Activated CD4-positive, alpha-beta T cell treated with anti-CD3 and anti-CD28 coated beads for 1 hour (primary cell): ENCODE measurements around the gene SLC26A2.

Source experiments
- DNase-seq: peaks from one replicate; pipeline ENCODE4 v3.0.0-alpha.2; 2020

Gene SLC26A2

DNA sequence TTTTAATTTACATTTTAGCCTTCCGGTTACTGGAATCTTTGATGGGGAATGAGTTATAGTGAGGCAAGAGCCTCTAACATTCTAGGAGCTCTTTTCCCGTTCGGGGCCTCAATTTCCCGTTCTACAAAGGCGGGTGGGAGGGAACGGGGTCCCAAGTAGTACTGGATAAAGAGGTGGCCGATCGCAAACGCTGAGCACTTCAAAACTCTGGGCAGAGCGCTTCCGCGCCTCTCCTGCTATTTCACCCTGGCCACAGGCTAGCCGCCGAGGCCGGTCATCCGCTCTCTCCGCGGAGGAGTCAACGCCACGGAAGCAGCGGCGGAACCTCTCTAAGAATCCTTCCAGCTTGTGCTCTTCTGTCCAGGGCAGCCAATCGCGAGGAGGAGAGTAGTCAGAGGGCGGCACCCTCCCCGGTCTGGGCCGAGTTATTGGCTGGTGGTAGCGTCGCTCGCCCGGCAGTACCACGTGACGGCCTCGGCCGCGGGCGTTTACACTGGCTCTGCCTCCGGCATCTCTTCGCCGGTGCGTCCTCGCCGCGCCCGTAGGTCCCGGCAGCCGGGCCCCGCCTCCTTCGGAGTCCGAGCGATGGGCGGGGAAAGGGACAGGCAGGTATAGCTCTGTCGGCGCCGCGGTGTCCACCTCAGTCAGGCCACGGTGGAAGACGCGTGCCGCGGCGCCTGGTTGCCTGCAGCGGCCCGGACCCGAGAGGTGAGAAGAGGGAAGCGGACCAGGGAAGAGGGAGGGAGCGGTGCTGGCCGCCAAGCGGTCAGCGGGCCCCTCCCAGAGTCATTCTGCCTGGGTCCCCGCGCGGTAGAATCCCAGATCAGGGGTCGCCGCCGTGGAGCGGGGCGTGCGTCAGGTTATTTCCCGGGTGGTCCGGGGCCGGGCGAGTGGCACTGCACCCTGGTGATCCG, at the start of gene SLC26A2:
Gene SLC26A2 (plus strand): TSS at position 487 of the 914 bp plus-strand sequence. CDS start 16,895 bp downstream, outside the sequence.
- peak; percentile 89 for DNase-seq

DNA sequence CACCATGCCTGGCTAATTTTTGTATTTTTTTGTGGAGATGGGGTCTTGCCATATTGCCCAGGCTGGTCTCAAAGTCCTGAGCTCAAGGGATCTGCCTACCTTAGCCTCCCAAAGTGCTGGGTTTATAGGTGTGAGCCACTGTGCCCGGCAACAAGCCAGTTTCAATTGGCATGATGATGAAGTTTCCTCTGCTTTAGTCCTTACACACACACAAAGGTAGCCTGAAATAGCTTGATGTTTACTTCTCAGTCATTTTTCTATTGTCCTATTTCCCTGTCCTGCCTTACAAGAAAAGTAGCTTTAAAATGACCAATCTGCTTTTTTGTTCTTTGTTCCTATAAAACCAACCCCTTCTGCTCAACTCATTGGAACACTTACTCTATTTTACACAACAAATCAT, 49.5 kb upstream of the SLC26A2 start:
- DNase-seq: no peak

DNA sequence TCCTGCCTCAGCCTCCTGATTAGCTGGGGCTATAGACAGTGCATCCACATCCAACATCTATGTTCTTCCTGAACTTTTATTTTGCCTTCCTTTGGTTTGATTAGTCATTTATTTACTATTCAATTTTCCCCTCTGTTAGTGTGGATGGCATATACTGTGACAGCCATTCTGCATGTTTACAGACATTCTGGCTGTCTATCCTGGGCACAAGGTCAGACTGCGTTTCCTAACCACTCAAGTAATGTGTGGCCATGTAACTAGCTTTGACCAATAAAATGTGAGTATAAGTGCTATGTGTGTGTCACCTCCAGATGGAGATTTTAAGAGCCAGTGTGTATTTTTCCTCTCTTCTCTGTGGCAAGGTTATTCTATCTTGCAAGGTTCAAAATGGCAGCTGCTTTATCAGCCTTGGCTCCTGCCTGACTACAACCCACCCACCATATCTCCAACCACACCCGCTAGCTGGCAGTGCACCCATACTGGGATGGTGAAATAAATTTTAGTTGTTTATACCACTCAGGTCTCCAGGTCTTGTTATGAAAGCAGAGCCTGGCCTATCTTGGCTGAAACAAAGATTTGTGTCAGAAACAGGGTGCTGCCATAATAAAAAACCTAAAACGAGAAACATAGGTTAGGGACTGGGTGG, 48.2 kb upstream of the SLC26A2 start:
- DNase-seq: no peak

GRCh38 chr5:149913436-149914419, 46.8 kb upstream of the SLC26A2 start:
- DNase-seq: no peak

- no peak for DNase-seq
Observed at GRCh38 chr5:149915392-149916260, 44.9 kb upstream of the SLC26A2 start.

GRCh38 chr5:149916334-149917072, 44.1 kb upstream of the SLC26A2 start:
- DNase-seq: no peak

DNA sequence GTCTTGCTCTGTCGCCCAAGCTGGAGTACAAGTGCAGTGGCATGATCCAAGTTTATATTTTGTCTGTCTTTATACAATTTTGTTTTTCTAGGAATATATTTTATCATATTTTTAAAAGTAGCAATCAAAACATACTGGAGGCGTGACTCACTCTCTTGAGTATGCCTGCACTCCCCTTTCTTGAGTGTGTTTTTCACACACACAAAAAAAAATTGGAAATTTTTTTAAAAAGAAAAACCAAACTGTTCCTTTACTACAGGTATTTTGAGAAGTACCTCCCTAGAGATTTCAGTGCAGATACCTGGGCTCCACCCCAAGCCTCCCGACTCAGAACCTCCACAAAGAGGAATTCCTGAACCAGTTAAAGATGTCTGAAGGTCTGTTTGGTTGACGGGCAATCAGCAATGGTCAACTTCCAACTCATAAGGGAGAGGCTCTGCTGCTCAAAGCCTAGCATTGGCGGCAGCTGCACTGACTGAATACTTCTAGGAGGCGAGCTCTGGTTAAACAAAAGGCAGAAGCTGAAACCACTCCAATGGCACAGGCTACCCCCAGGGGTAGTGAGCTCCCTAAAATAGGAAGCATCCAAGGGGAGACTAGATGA, 43.4 kb upstream of the SLC26A2 start:
- no peak for DNase-seq

DNA sequence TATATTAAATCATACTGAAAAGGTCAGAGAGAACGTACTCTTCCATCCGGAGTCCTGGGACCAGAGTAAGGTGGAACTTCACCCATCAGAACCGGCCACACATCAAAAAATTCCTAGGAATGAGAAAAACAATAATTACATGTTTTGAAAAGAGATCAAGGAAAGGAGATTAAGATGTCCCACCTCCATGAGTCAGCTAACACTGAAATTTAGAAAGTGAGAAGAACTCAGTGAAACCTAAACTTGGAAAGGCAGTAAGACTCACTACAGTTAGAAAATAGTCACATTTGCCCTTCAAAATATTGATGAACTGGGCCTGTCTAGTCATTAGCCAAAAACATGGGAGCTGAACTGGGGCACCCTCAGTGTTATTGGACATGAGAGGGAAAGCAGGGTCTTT, 39.0 kb upstream of the SLC26A2 start:
- no peak for DNase-seq

DNA sequence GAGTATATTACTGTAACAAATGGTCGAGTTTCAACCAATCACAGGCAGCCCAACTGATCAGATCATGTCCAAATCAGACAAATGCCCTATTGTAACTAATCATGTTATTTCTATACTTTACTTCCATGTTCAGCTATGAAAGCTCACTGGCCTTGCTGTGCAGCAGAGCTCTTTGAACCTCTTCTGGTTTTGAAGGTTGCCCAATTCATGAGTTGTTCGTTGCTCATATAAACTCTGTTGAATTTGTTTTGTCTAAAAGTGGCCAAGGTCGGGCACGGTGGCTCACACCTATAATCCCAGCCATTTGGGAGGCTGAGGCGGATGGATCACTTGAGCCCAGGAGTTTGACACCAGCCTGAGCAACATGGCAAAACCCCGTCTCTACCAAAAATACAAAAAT, 37.6 kb upstream of the SLC26A2 start:
- DNase-seq: no peak

DNA sequence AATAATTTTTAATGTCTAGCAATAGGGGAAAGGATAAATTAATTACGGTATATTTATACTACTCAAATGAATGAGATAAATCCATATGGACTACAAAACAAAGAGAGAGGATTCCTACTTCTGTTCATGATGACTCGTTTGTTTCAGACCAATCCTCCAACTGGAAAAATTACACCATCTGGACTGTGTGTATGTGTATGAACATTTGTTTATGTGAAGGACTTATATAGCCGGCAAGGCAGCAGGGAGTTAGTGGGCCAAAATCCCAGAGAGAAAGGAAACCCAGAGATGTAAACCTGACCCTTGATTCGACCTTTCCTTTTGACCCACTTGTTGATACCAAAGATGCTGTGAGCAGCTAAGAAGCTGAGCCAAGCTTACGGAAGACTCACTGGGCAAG, 36.1 kb upstream of the SLC26A2 start:
- DNase-seq: no peak

GRCh38 chr5:149930043-149930748, 30.4 kb upstream of the SLC26A2 start:
- DNase-seq: no peak

- no peak for DNase-seq
Observed at GRCh38 chr5:149930749-149931574, 29.6 kb upstream of the SLC26A2 start.

DNA sequence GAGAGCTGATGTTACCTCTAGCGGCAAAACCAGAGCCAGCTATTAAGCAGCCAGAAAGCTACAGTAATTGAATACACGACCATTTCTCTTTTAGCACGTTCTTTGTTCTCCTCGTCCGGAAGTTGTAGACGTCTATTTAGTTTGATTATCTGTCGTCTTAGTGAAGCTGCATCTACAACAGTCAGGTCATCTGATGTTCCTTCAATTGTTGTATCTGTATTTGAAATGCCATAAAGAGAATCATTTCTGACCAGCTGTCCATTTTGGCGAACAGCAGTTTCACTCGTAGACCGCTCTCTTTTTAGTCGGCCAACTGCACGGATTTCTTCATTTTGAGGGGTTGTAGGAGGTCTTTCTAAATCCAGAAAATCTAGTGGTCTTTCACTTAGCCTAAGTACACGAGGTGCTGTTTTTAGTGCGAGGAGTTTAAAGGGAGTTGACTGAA, 28.5 kb upstream of the SLC26A2 start:
- DNase-seq: no peak

GRCh38 chr5:149932445-149933350, 27.9 kb upstream of the SLC26A2 start:
- DNase-seq: no peak

GRCh38 chr5:149935431-149935901, 25.1 kb upstream of the SLC26A2 start:
- DNase-seq: no peak

GRCh38 chr5:149936044-149936699, 24.4 kb upstream of the SLC26A2 start:
- DNase-seq: no peak

- no peak for DNase-seq
Observed at GRCh38 chr5:149936700-149937091, 23.9 kb upstream of the SLC26A2 start.
